Measurements from ENCODE around the gene TCF19.
"Not testable (repeated sequence)": the region's sequence is repeated elsewhere in the genome, so short reads cannot be mapped to it uniquely, and the experiment has no call there.

GRCh38 chr6:31185695-31186051, 27.3 kb downstream of the TCF19 start:
- TF ChIP-seq STAT6 (CRISPR knock-in tag; conservative IDR thresholded peaks at IDR 0.05; ENCODE audit: low read depth); ZNF671 (CRISPR knock-in tag; IDR thresholded peaks at IDR 0.05): not testable (repeated sequence)

All from WTC11 (cell line).